H9 (cell line): Measurements from ENCODE around the gene C1orf216. TPM values are rescaled to one million over a fixed set of nuclear protein-coding genes. Genes with fewer than 3 reads are reported as not detected.

Experiments
- DNase-seq: peaks from one replicate; pipeline ENCODE4 v3.0.0-alpha.2; 2017
- H2AFZ ChIP-seq: one replicate; pipeline ENCODE4 v1.6.1; 2013; ENCODE audit warnings: mild to moderate bottlenecking, low read length, control low read depth, moderate library complexity
- H2AK5ac ChIP-seq: 2 replicates; pipeline ENCODE4 v1.6.1; 2013; ENCODE audit warnings: low read length, control low read depth, mixed read lengths; ENCODE audit not compliant: insufficient read length
- H2BK120ac ChIP-seq: one replicate; pipeline ENCODE4 v1.6.1; 2013; ENCODE audit warnings: low read depth, mild to moderate bottlenecking, low read length, control low read depth, inconsistent platforms; ENCODE audit not compliant: poor library complexity, severe bottlenecking
- H2BK12ac ChIP-seq: 2 replicates; pipeline ENCODE4 v1.6.1; 2013; ENCODE audit warnings: low read length, control low read depth, mixed read lengths, low read depth; ENCODE audit not compliant: insufficient read length
- H2BK15ac ChIP-seq: 2 replicates; pipeline ENCODE4 v1.6.1; 2013; ENCODE audit warnings: low read depth, low read length, control low read depth
- H2BK20ac ChIP-seq: one replicate; pipeline ENCODE4 v1.6.1; 2013; ENCODE audit warnings: low read depth, mild to moderate bottlenecking, low read length, control low read depth, inconsistent platforms; ENCODE audit not compliant: poor library complexity, severe bottlenecking
- H2BK5ac ChIP-seq: 2 replicates; pipeline ENCODE4 v1.6.1; 2013; ENCODE audit warnings: low read length, control low read depth, mixed read lengths; ENCODE audit not compliant: insufficient read length
- H3K14ac ChIP-seq: 2 replicates; pipeline ENCODE4 v1.6.1; 2013; ENCODE audit warnings: low read length, control low read depth; ENCODE audit not compliant: insufficient read depth
- H3K18ac ChIP-seq: 2 replicates; pipeline ENCODE4 v1.6.1; 2013; ENCODE audit warnings: low read depth, mild to moderate bottlenecking, mixed read lengths, low read length, control low read depth; ENCODE audit not compliant: insufficient read length
- H3K23ac ChIP-seq: 2 replicates; pipeline ENCODE4 v1.6.1; 2013; ENCODE audit warnings: low read length, control low read depth, mixed read lengths, low read depth; ENCODE audit not compliant: insufficient read length
- H3K23me2 ChIP-seq: 2 replicates; pipeline ENCODE4 v1.6.1; 2013; ENCODE audit warnings: low read depth, mild to moderate bottlenecking, mixed read lengths, low read length, control low read depth; ENCODE audit not compliant: insufficient read length, poor library complexity, severe bottlenecking
- H3K27ac ChIP-seq: 2 replicates; pipeline ENCODE4 v1.5.1; 2013; ENCODE audit warnings: low read length, control low read depth, mixed read lengths, low read depth; ENCODE audit not compliant: insufficient read length
- H3K27me3 ChIP-seq: 2 replicates; pipeline ENCODE4 v1.6.1; 2013; ENCODE audit warnings: low read length, control low read depth, inconsistent platforms; ENCODE audit not compliant: insufficient read depth
- H3K4ac ChIP-seq: 2 replicates; pipeline ENCODE4 v1.6.1; 2013; ENCODE audit warnings: low read depth, mild to moderate bottlenecking, control low read depth, inconsistent platforms, low read length, moderate library complexity
- H3K4me1 ChIP-seq: 2 replicates; pipeline ENCODE4 v1.6.1; 2013; ENCODE audit warnings: low read length, control low read depth, inconsistent platforms; ENCODE audit not compliant: insufficient read depth
- H3K4me2 ChIP-seq: 2 replicates; pipeline ENCODE4 v1.6.1; 2013; ENCODE audit warnings: low read length, control low read depth, mixed read lengths; ENCODE audit not compliant: insufficient read length, insufficient read depth
- H3K56ac ChIP-seq: 2 replicates; pipeline ENCODE4 v1.6.1; 2013; ENCODE audit warnings: low read depth, mild to moderate bottlenecking, mixed read lengths, low read length, control low read depth; ENCODE audit not compliant: insufficient read length
- H3K79me1 ChIP-seq: 2 replicates; pipeline ENCODE4 v1.6.1; 2013; ENCODE audit warnings: low read depth, mild to moderate bottlenecking, moderate library complexity, low read length, control low read depth, inconsistent platforms; ENCODE audit not compliant: insufficient read depth, poor library complexity, severe bottlenecking
- H3K79me2 ChIP-seq: 2 replicates; pipeline ENCODE4 v1.6.1; 2013; ENCODE audit warnings: low read length, control low read depth, inconsistent platforms; ENCODE audit not compliant: insufficient read depth
- H3K9ac ChIP-seq: 2 replicates; pipeline ENCODE4 v1.6.1; 2013; ENCODE audit warnings: low read length, control low read depth, mixed read lengths; ENCODE audit not compliant: insufficient read length; ENCODE audit errors: extremely low read depth
- H3K9me3 ChIP-seq: one replicate; pipeline ENCODE4 v1.6.1; 2013; ENCODE audit warnings: low read depth, low read length, inconsistent platforms; ENCODE audit not compliant: control insufficient read depth
- H3T11ph ChIP-seq: one replicate; pipeline ENCODE4 v1.6.1; 2013; ENCODE audit warnings: mild to moderate bottlenecking, low read length, control low read depth, inconsistent platforms
- H4K20me1 ChIP-seq: one replicate; pipeline ENCODE4 v1.6.1; 2013; ENCODE audit not compliant: control insufficient read depth, insufficient read length, insufficient read depth
- H4K5ac ChIP-seq: 2 replicates; pipeline ENCODE4 v1.6.1; 2013; ENCODE audit warnings: low read depth, mild to moderate bottlenecking, mixed read lengths, low read length, control low read depth; ENCODE audit not compliant: insufficient read length
- H4K8ac ChIP-seq: replicated peaks from 2 replicates; pipeline ENCODE4 v1.6.1; 2013; ENCODE audit warnings: low read length, control low read depth, mixed read lengths, low read depth; ENCODE audit not compliant: insufficient read length
- H4K91ac ChIP-seq: 2 replicates; pipeline ENCODE4 v1.6.1; 2013; ENCODE audit warnings: low read depth, mild to moderate bottlenecking, moderate library complexity, mixed read lengths, low read length, control low read depth; ENCODE audit not compliant: insufficient read length
- H3K27ac Mint-ChIP-seq, 3 experiments: 2 replicates in 2 of 3; 3 replicates in 1 of 3; pipeline ENCODE4 v1.8.0; 2020 to 2021; ENCODE audit warnings: mixed read lengths in 3 of 3, mild to moderate bottlenecking in 1 of 3, moderate library complexity in 1 of 3
- H3K27me3 Mint-ChIP-seq: 2 replicates; pipeline ENCODE4 v1.8.0; 2021; ENCODE audit warnings: low read depth, mild to moderate bottlenecking, moderate library complexity, mixed read lengths
- H3K36me3 Mint-ChIP-seq, 3 experiments: 2 replicates in 2 of 3; 3 replicates in 1 of 3; pipeline ENCODE4 v1.8.0; 2020 to 2021; ENCODE audit warnings: low read depth in 3 of 3, mixed read lengths in 3 of 3; ENCODE audit not compliant: insufficient read depth in 1 of 3
- H3K4me1 Mint-ChIP-seq, 2 experiments: 2 replicates each; pipeline ENCODE4 v1.8.0; 2020; ENCODE audit warnings: mixed read lengths in 2 of 2
- H3K4me3 Mint-ChIP-seq, 2 experiments: 2 replicates in 1 of 2; 3 replicates in 1 of 2; pipeline ENCODE4 v1.8.0; 2020 to 2021; ENCODE audit warnings: mild to moderate bottlenecking in 2 of 2, mixed read lengths in 2 of 2, moderate library complexity in 1 of 2
- H3K9me3 Mint-ChIP-seq, 2 experiments: 2 replicates in 1 of 2; 3 replicates in 1 of 2; pipeline ENCODE4 v1.8.0; 2020; ENCODE audit warnings: mild to moderate bottlenecking in 2 of 2, mixed read lengths in 2 of 2, moderate library complexity in 1 of 2
- WGBS: extraction: QIAGEN DNeasy Blood & Tissue Kit; methylation state at CpG from one replicate; pipeline ENCODE4 v1.1.7; 2013; ENCODE audit warnings: missing lambda C conversion rate, low lambda C conversion rate, mixed read lengths; ENCODE audit not compliant: insufficient read length; ENCODE audit errors: extremely low coverage; 5-methylcytosine and 5-hydroxymethylcytosine counted together
- total RNA-seq: library from RNA; stranded (reverse); gene quantifications from 2 replicates; pipeline ENCODE4 v1.2.1, GENCODE V29; 2021
- TF ChIP-seq, protein P1 (sequence below): fragments of 200-600 bp; sonication (generic); conservative IDR thresholded peaks from 3 replicates; pipeline ENCODE4 v1.8.0; 2021; ENCODE audit warnings: antibody characterized with exemption, mild to moderate bottlenecking

C1orf216 gene
- total RNA-seq, 1 experiment from 2014 or later = 13.5 TPM

DNA sequence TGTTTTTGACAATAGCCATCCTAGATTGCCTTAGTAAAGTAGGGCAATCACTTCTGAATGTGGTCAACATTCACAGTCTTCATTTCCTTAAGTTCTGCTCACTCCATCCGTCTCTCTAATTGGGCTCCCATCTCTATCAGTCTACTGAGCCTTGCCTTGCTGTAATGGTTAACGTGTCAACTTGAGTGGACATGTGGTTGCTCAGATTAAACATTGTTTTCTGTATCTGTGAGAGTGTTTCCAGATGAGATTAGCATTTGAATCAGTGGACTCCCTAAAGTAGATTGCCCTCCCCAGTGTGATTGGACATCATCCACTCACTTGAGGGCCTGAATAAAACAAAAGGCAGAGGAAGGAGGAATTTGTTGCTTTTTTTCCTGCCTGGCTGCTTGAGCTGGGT, 26.4 kb downstream of the C1orf216 start:
- H2BK12ac ChIP-seq = no peak overlapping the region
- Mint-ChIP-seq H3K36me3 (no peaks in the 10 kb centered on the region; a peak in 1 of 7 replicates), H3K27me3 (peaks cover 33% of the 10 kb centered on the region), H3K27ac (no peak overlapping the region), H3K9me3 (peaks cover 2 to 4% of the 10 kb centered on the region in 2 experiments; a peak in 3 of 5 replicates), H3K4me1 (peaks cover 29 to 31% of the 10 kb centered on the region in 2 experiments), H3K4me3 (no peak overlapping the region)
- H4K20me1 ChIP-seq = no peaks in the 10 kb centered on the region
- H4K8ac ChIP-seq = no peak overlapping the region
- TF ChIP-seq, protein P1, sequence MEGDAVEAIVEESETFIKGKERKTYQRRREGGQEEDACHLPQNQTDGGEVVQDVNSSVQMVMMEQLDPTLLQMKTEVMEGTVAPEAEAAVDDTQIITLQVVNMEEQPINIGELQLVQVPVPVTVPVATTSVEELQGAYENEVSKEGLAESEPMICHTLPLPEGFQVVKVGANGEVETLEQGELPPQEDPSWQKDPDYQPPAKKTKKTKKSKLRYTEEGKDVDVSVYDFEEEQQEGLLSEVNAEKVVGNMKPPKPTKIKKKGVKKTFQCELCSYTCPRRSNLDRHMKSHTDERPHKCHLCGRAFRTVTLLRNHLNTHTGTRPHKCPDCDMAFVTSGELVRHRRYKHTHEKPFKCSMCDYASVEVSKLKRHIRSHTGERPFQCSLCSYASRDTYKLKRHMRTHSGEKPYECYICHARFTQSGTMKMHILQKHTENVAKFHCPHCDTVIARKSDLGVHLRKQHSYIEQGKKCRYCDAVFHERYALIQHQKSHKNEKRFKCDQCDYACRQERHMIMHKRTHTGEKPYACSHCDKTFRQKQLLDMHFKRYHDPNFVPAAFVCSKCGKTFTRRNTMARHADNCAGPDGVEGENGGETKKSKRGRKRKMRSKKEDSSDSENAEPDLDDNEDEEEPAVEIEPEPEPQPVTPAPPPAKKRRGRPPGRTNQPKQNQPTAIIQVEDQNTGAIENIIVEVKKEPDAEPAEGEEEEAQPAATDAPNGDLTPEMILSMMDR = no peak
- no peaks in the 10 kb centered on the region for H3K23me2 ChIP-seq
- no peak overlapping the region for H3K56ac ChIP-seq
- H2BK20ac ChIP-seq = no peak overlapping the region
- no peak for DNase-seq
- no peaks in the 10 kb centered on the region for H3K79me1 ChIP-seq
- no peaks in the 10 kb centered on the region for H3K9me3 ChIP-seq
- no peak overlapping the region for H3K14ac ChIP-seq
- H4K5ac ChIP-seq = no peak overlapping the region
- WGBS = no CpG with 5 or more reads among the region's 2 CpGs
- H3K79me2 ChIP-seq = no peaks in the 10 kb centered on the region
- no peak overlapping the region for H2BK120ac ChIP-seq
- H3K23ac ChIP-seq = no peak overlapping the region
- no peak overlapping the region for H3K9ac ChIP-seq
- no peak overlapping the region for H2BK5ac ChIP-seq
- no peak overlapping the region for H4K91ac ChIP-seq
- no peak overlapping the region for H3K4me2 ChIP-seq
- no peak overlapping the region for H3K18ac ChIP-seq
- H3T11ph ChIP-seq = no peak overlapping the region
- H3K27ac ChIP-seq = no peak overlapping the region
- no peak overlapping the region for H3K4ac ChIP-seq
- no peak overlapping the region for H2BK15ac ChIP-seq
- no peak overlapping the region for H2AK5ac ChIP-seq
- H3K4me1 ChIP-seq = no peaks in the 10 kb centered on the region; the same call in 1 of the 2 replicates
- no peaks in the 10 kb centered on the region for H3K27me3 ChIP-seq
- H2AFZ ChIP-seq = no peak overlapping the region
